GM23338 (cell line): ENCODE measurements around the gene ACTN2. TPM values are rescaled to one million over a fixed set of nuclear protein-coding genes. Genes with fewer than 3 reads are reported as not detected.

ENCODE experiments used
- ATAC-seq: fragments of 200-7000 bp; cut with Tn5 transposase; 3 replicates; pipeline ENCODE4 v1.9.1; 2020
- DNase-seq: peaks from one replicate; pipeline ENCODE4 v3.0.0-alpha.2; 2015; ENCODE audit warnings: low spot score
- H2AFZ ChIP-seq: fragments of 200-600 bp; sonication (generic); 2 replicates; pipeline ENCODE4 v1.8.0; 2016; ENCODE audit warnings: antibody characterized with exemption, mild to moderate bottlenecking, moderate library complexity
- H3F3A ChIP-seq: fragments of 200-600 bp; sonication (generic); replicated peaks from 2 replicates; pipeline ENCODE4 v1.8.0; 2017; ENCODE audit warnings: antibody characterized with exemption, mixed run types, low read depth
- H3K27ac ChIP-seq: fragments of 200-600 bp; sonication (generic); 2 replicates; pipeline ENCODE4 v1.6.1; 2016; ENCODE audit warnings: low read depth
- H3K27me3 ChIP-seq: fragments of 200-600 bp; sonication (generic); 2 replicates; pipeline ENCODE4 v1.8.0; 2016; ENCODE audit warnings: mild to moderate bottlenecking, mixed run types, moderate library complexity; ENCODE audit not compliant: insufficient read depth
- H3K36me3 ChIP-seq: fragments of 200-600 bp; sonication (generic); 2 replicates; pipeline ENCODE4 v1.8.0; 2016; ENCODE audit warnings: mild to moderate bottlenecking; ENCODE audit not compliant: insufficient read depth
- H3K4me1 ChIP-seq: fragments of 200-600 bp; sonication (generic); 2 replicates; pipeline ENCODE4 v1.8.0; 2016; ENCODE audit warnings: mild to moderate bottlenecking, moderate library complexity; ENCODE audit not compliant: insufficient read depth
- H3K4me2 ChIP-seq: fragments of 200-600 bp; sonication (generic); 2 replicates; pipeline ENCODE4 v1.7.1; 2017; ENCODE audit warnings: mixed run types
- H3K4me3 ChIP-seq: fragments of 200-600 bp; sonication (generic); 2 replicates; pipeline ENCODE4 v1.6.1; 2016; ENCODE audit warnings: mixed run types
- H3K79me2 ChIP-seq: fragments of 200-600 bp; sonication (generic); replicated peaks from 2 replicates; pipeline ENCODE4 v1.8.0; 2017; ENCODE audit warnings: mild to moderate bottlenecking; ENCODE audit not compliant: insufficient read depth
- H3K9me2 ChIP-seq: fragments of 200-600 bp; sonication (generic); 2 replicates; pipeline ENCODE4 v1.8.0; 2017; ENCODE audit not compliant: insufficient read depth
- H4K20me1 ChIP-seq: fragments of 200-600 bp; sonication (generic); replicated peaks from 2 replicates; pipeline ENCODE4 v1.8.0; 2017; ENCODE audit warnings: mild to moderate bottlenecking; ENCODE audit not compliant: insufficient read depth
- H3K27ac Mint-ChIP-seq: 2 replicates; pipeline ENCODE4 v1.8.0; 2020; ENCODE audit warnings: inconsistent platforms, mild to moderate bottlenecking, moderate library complexity, mixed read lengths
- H3K27me3 Mint-ChIP-seq: 3 replicates; pipeline ENCODE4 v1.8.0; 2022; ENCODE audit warnings: low read depth, mild to moderate bottlenecking, moderate library complexity, mixed read lengths, inconsistent platforms; ENCODE audit not compliant: insufficient read depth, poor library complexity
- H3K36me3 Mint-ChIP-seq: 3 replicates; pipeline ENCODE4 v1.8.0; 2021; ENCODE audit warnings: low read depth, mild to moderate bottlenecking, inconsistent platforms, moderate library complexity, mixed read lengths
- H3K4me1 Mint-ChIP-seq: 3 replicates; pipeline ENCODE4 v1.8.0; 2020; ENCODE audit warnings: mild to moderate bottlenecking, inconsistent platforms, mixed read lengths
- H3K4me3 Mint-ChIP-seq: 3 replicates; pipeline ENCODE4 v1.8.0; 2021; ENCODE audit warnings: moderate library complexity, mild to moderate bottlenecking, inconsistent platforms, mixed read lengths
- H3K9me3 Mint-ChIP-seq: 3 replicates; pipeline ENCODE4 v1.8.0; 2020; ENCODE audit warnings: moderate library complexity, mild to moderate bottlenecking, inconsistent platforms, mixed read lengths
- CREB1 ChIP-seq: fragments of 250-450 bp; sonication (Bioruptor Pico); IDR thresholded peaks from 2 replicates; pipeline ENCODE4 v1.5.0; 2020; ENCODE audit warnings: low read depth, mild to moderate bottlenecking, moderate library complexity
- CTCF ChIP-seq, 2 experiments: fragments of 200-600 bp in 1 of 2; sonication (generic) in 1 of 2; conservative IDR thresholded peaks; 2 replicates each; pipeline versions ENCODE4 v1.5.1 to v1.6.1; 2016 to 2017; ENCODE audit warnings: antibody characterized with exemption in 2 of 2, low read depth in 2 of 2, mild to moderate bottlenecking in 2 of 2, moderate library complexity in 1 of 2
- ETS1 ChIP-seq: IDR thresholded peaks from 2 replicates; pipeline ENCODE4 v1.6.1; 2016; ENCODE audit warnings: antibody characterized with exemption
- EZH2 ChIP-seq: fragments of 200-600 bp; sonication (generic); IDR thresholded peaks from one replicate; pipeline ENCODE4 v1.8.0; 2017; ENCODE audit warnings: antibody characterized with exemption, mild to moderate bottlenecking, low read depth; ENCODE audit not compliant: unreplicated experiment
- EZH2phosphoT487 ChIP-seq: fragments of 200-600 bp; sonication (generic); IDR thresholded peaks from one replicate; pipeline ENCODE4 v1.8.1; 2018; ENCODE audit warnings: antibody characterized with exemption; ENCODE audit not compliant: unreplicated experiment
- JUNB ChIP-seq: IDR thresholded peaks from one replicate; pipeline ENCODE4 v1.6.1; 2016; ENCODE audit warnings: antibody characterized with exemption; ENCODE audit not compliant: unreplicated experiment
- NANOG ChIP-seq: IDR thresholded peaks from 2 replicates; pipeline ENCODE4 v1.6.1; 2016; ENCODE audit warnings: antibody characterized with exemption, borderline replicate concordance
- POLR2AphosphoS5 ChIP-seq: IDR thresholded peaks from 2 replicates; pipeline ENCODE4 v1.6.1; 2016; ENCODE audit warnings: antibody characterized with exemption, low read depth
- REST ChIP-seq: IDR thresholded peaks from one replicate; pipeline ENCODE4 v1.6.1; 2018; ENCODE audit warnings: antibody characterized with exemption; ENCODE audit not compliant: unreplicated experiment
- STAT1 ChIP-seq: IDR thresholded peaks from one replicate; pipeline ENCODE4 v1.6.1; 2016; ENCODE audit warnings: antibody characterized with exemption; ENCODE audit not compliant: unreplicated experiment
- ZNF114 ChIP-seq: fragments of 250-450 bp; sonication (Bioruptor Pico); IDR thresholded peaks from 2 replicates; pipeline ENCODE4 v1.5.0; 2020; ENCODE audit warnings: mild to moderate bottlenecking, moderate library complexity
- ZNF331 ChIP-seq: fragments of 250-450 bp; sonication (Bioruptor Pico); IDR thresholded peaks from 2 replicates; pipeline ENCODE4 v1.5.0; 2020; ENCODE audit warnings: low read depth, mild to moderate bottlenecking, moderate library complexity
- ZNF462 ChIP-seq: fragments of 250-450 bp; sonication (Bioruptor Pico); IDR thresholded peaks from 2 replicates; pipeline ENCODE4 v1.5.0; 2020; ENCODE audit warnings: mild to moderate bottlenecking, moderate library complexity
- polyA plus RNA-seq: library from polyadenylated mRNA; unstranded; fragments of >200 nt; fragmentation: Nextera tagmentation; extraction: Ambion mirVana; gene quantifications from 2 replicates; pipeline ENCODE4 v1.2.1, GENCODE V29; 2016
- total RNA-seq: library from RNA; depleted of rRNA; stranded (reverse); fragments of >200 nt; shearing (Covaris generic); gene quantifications from 2 replicates; pipeline ENCODE4 v1.2.3, GENCODE V29; 2014

ACTN2 gene
- total and polyA plus RNA-seq, 2 experiments from 2014 or later: 1.9 to 2.8 TPM

GRCh38 chr1:236757640-236758039 is 71.3 kb downstream of the ACTN2 start:
- H3K79me2 ChIP-seq: no peaks in the 10 kb centered on the region
- H3K4me3 ChIP-seq: no peak overlapping the region
- H3K4me1 ChIP-seq: no peaks in the 10 kb centered on the region
- H3K27ac Mint-ChIP-seq: no peak overlapping the region
- H3K4me3 Mint-ChIP-seq: no peak overlapping the region
- H3F3A ChIP-seq: no peaks in the 10 kb centered on the region
- no peaks in the 10 kb centered on the region for H3K9me2 ChIP-seq
- TF ChIP-seq NANOG (no peak), CTCF (conservative IDR thresholded peaks at IDR 0.05; ENCODE audit: low read depth in 2 of 2) (no peak), EZH2phosphoT487 (no peak), STAT1 (no peak), REST (no peak), ZNF331 (CRISPR knock-in tag) (no peak), CREB1 (CRISPR knock-in tag) (no peak), EZH2 (no peak), JUNB (no peak), POLR2AphosphoS5 (no peak), ETS1 (no peak), ZNF114 (CRISPR knock-in tag) (no peak), ZNF462 (CRISPR knock-in tag) (no peak)
- no peak for ATAC-seq
- H3K27me3 Mint-ChIP-seq: no peaks in the 10 kb centered on the region
- no peaks in the 10 kb centered on the region for H3K9me3 Mint-ChIP-seq
- no peak overlapping the region for H2AFZ ChIP-seq
- H3K4me1 Mint-ChIP-seq: 0 out of 3 replicates have a peak, but pooled peaks cover 2% of the 10 kb centered on the region
- no peak for DNase-seq
- H4K20me1 ChIP-seq: 0 out of 2 replicates have a peak, but pooled peaks cover 3% of the 10 kb centered on the region
- 0 out of 3 replicates have a peak, but pooled peaks cover 3% of the 10 kb centered on the region for H3K36me3 Mint-ChIP-seq
- H3K27me3 ChIP-seq: no peaks in the 10 kb centered on the region
- no peak overlapping the region for H3K4me2 ChIP-seq
- no peaks in the 10 kb centered on the region for H3K36me3 ChIP-seq
- H3K27ac ChIP-seq: no peak overlapping the region
